ENCODE data around the gene ZNF771. TPM values are rescaled to one million over a fixed set of nuclear protein-coding genes. Genes with fewer than 3 reads are reported as not detected.
A peak's percentile ranks its signal among the peaks of the same experiment; 100 is the strongest.

ZNF771 gene
- total RNA-seq, 1 donor from 2014 or later = 16.3 TPM

DNA sequence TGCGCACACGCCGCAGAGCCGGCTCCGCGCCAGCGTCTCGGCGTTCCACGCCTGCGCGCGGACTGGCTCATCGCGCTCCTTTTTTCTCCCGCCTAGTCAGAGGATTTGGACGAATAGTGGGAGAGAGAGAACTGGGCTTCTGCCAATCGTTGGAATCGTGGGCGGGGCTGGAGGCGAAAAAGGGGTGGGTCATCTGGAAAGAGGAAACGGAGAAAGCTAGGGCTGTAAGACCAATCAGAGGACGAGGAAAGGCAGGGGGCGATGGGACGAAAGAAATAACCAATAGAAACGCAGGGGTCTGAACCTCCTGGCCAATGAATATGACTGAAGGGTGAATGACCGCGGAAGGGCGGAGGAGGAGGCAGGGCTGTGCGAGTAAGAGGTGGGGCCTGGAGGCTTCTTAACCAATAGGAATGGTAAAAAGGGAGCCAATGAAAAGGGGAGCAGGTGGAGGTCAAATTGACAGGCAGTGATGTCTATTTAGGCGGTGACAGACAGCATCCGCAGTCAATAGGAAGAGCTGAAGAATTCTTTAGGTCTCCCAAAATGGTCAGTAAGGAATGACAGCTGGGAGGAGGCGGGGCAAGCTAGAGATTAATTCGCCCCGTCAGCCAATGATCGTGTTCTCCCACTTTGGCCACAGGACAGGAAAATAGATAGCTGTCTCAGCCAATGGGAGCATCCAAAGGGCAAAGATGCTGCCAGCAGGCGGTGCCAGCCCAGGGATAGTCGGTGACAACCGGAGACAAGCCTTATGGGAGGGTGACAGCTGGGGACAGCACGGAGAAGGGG is 36.8 kb upstream of the ZNF771 start, which contains the start of gene TBC1D10B:
Gene TBC1D10B, minus strand, starts transcription at position 39 of the 792 bp plus-strand sequence. CDS start 311 bp downstream, outside the sequence.
- Mint-ChIP-seq H3K9me3 (ENCODE audit: unreplicated experiment) (no peaks in the 10 kb centered on the region), H3K4me1 (ENCODE audit: unreplicated experiment) (peaks cover 35% of the 10 kb centered on the region), H3K27ac (ENCODE audit: unreplicated experiment) (peak within 1 kb of the TSS; percentile 93), H3K36me3 (ENCODE audit: low read depth, unreplicated experiment) (peaks cover 12% of the 10 kb centered on the region), H3K4me3 (ENCODE audit: unreplicated experiment) (peak within 1 kb of the TSS; percentile 94), H3K27me3 (ENCODE audit: unreplicated experiment) (peaks cover 11% of the 10 kb centered on the region)
- TF ChIP-seq, protein P1, sequence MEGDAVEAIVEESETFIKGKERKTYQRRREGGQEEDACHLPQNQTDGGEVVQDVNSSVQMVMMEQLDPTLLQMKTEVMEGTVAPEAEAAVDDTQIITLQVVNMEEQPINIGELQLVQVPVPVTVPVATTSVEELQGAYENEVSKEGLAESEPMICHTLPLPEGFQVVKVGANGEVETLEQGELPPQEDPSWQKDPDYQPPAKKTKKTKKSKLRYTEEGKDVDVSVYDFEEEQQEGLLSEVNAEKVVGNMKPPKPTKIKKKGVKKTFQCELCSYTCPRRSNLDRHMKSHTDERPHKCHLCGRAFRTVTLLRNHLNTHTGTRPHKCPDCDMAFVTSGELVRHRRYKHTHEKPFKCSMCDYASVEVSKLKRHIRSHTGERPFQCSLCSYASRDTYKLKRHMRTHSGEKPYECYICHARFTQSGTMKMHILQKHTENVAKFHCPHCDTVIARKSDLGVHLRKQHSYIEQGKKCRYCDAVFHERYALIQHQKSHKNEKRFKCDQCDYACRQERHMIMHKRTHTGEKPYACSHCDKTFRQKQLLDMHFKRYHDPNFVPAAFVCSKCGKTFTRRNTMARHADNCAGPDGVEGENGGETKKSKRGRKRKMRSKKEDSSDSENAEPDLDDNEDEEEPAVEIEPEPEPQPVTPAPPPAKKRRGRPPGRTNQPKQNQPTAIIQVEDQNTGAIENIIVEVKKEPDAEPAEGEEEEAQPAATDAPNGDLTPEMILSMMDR (IDR thresholded peaks at IDR 0.05; ENCODE audit: unreplicated experiment) = no peak
- peak; percentile 97 for DNase-seq (ENCODE audit: low spot score)

DNA sequence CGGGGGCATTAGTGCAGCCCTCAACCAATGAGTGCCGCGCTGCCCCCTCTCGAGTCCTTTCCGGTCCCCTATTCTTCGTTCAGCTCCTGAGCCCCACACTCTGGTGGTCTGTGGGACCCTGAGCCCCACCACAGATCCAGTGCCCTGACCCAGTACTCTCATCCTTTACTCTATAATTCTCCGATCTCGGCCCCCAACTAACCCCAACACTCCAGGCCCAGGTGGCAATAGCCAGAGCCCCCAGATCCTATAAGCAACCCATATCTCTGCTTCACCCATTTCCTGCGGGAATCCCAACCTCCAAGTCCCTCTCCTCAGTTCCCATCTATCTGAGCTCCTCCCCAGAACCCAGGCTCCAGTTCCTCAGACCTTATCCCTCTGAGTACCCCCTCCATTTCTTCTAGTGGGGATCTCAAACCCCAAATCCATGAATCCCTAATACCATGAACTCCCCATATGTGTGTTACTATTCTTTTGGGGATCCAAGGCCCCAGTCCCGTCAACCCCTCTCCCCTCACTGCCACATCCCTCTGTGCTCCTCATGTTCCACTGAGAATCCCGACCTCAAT is 36.1 kb upstream of the ZNF771 start:
- Mint-ChIP-seq H3K4me1 (ENCODE audit: unreplicated experiment) (peaks cover 35% of the 10 kb centered on the region), H3K27ac (ENCODE audit: unreplicated experiment) (peak overlapping the region; percentile 93), H3K36me3 (ENCODE audit: low read depth, unreplicated experiment) (peaks cover 12% of the 10 kb centered on the region), H3K9me3 (ENCODE audit: unreplicated experiment) (no peaks in the 10 kb centered on the region), H3K4me3 (ENCODE audit: unreplicated experiment) (peak overlapping the region; percentile 94), H3K27me3 (ENCODE audit: unreplicated experiment) (peaks cover 11% of the 10 kb centered on the region)
- TF ChIP-seq, protein P1 (IDR thresholded peaks at IDR 0.05; ENCODE audit: unreplicated experiment) = no peak
- DNase-seq (ENCODE audit: low spot score) = no peak

DNA sequence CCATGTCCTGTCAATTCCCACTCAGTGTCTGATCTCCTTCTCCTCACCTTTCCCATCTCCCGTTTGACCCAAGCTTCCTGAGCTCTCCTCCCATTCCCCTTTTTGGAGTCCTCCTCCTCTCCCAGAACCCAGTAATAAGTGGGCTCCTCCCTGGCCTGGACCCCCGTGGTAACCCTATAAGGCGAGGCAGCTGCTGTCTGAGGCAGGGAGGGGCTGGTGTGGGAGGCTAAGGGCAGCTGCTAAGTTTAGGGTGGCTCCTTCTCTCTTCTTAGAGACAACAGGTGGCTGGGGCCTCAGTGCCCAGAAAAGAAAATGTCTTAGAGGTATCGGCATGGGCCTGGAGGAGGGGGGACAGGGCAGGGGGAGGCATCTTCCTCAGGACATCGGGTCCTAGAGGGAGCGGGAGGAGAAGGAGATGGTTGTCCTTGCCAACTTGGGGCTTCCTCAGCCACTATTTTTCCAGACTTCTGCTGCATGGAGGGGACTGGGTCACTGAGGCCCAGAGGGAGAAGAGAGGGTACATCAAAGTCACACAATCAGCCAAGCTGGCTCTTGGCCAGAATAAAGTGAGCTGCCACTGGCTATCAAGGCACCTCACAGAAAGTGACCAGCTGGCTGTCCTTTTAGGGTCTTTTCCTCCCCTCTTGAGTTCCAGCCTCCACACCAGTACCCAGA is 35.2 kb upstream of the ZNF771 start:
- no peak for DNase-seq (ENCODE audit: low spot score)
- H3K36me3 Mint-ChIP-seq (ENCODE audit: low read depth, unreplicated experiment) = peaks cover 9% of the 10 kb centered on the region
- TF ChIP-seq, protein P1 (IDR thresholded peaks at IDR 0.05; ENCODE audit: unreplicated experiment) = no peak
- H3K27ac Mint-ChIP-seq (ENCODE audit: unreplicated experiment) = peak overlapping the region; percentile 93
- H3K27me3 Mint-ChIP-seq (ENCODE audit: unreplicated experiment) = peaks cover 12% of the 10 kb centered on the region
- peaks cover 35% of the 10 kb centered on the region for H3K4me1 Mint-ChIP-seq (ENCODE audit: unreplicated experiment)
- no peaks in the 10 kb centered on the region for H3K9me3 Mint-ChIP-seq (ENCODE audit: unreplicated experiment)
- H3K4me3 Mint-ChIP-seq (ENCODE audit: unreplicated experiment) = peak overlapping the region; percentile 94

DNA sequence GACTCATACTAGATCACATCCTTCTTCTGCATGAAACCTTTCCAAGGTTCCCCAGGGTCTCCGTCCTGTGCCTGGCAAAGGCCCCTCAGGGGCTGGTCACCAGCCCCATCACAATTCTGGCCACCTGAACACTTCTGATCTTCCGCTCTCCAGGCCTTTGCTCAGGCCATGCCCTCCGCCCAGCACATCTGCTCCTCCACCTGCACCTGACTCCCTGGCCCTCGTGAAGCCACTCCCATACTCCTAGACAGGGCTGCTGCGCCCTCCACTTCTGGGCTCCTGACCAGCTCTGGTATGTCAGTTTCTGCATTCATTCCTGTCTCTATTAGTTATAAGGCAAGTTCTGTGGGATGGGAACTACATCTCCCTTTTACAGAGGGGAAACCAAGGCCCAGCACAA is 34.7 kb upstream of the ZNF771 start:
- TF ChIP-seq, protein P1 (IDR thresholded peaks at IDR 0.05; ENCODE audit: unreplicated experiment) = no peak
- Mint-ChIP-seq H3K4me3 (ENCODE audit: unreplicated experiment) (no peak overlapping the region), H3K4me1 (ENCODE audit: unreplicated experiment) (peaks cover 32% of the 10 kb centered on the region), H3K27me3 (ENCODE audit: unreplicated experiment) (peaks cover 14% of the 10 kb centered on the region), H3K9me3 (ENCODE audit: unreplicated experiment) (no peaks in the 10 kb centered on the region), H3K36me3 (ENCODE audit: low read depth, unreplicated experiment) (peaks cover 9% of the 10 kb centered on the region), H3K27ac (ENCODE audit: unreplicated experiment) (peak overlapping the region; percentile 89)
- no peak for DNase-seq (ENCODE audit: low spot score)
